GM21528 (cell line): Measurements from ENCODE around the gene PTGES2.
A peak's percentile ranks its signal among the peaks of the same experiment; 100 is the strongest.
"Not testable (repeated sequence)": the region's sequence is repeated elsewhere in the genome, so short reads cannot be mapped to it uniquely, and the experiment has no call there.

ENCODE experiments used
- ATAC-seq: cut with Tn5 transposase; IDR thresholded peaks from one replicate; pipeline ENCODE4 v1.9.1; 2021; ENCODE audit warnings: mild to moderate bottlenecking, moderate library complexity; ENCODE audit not compliant: unreplicated experiment, low FRiP score

Gene PTGES2

DNA sequence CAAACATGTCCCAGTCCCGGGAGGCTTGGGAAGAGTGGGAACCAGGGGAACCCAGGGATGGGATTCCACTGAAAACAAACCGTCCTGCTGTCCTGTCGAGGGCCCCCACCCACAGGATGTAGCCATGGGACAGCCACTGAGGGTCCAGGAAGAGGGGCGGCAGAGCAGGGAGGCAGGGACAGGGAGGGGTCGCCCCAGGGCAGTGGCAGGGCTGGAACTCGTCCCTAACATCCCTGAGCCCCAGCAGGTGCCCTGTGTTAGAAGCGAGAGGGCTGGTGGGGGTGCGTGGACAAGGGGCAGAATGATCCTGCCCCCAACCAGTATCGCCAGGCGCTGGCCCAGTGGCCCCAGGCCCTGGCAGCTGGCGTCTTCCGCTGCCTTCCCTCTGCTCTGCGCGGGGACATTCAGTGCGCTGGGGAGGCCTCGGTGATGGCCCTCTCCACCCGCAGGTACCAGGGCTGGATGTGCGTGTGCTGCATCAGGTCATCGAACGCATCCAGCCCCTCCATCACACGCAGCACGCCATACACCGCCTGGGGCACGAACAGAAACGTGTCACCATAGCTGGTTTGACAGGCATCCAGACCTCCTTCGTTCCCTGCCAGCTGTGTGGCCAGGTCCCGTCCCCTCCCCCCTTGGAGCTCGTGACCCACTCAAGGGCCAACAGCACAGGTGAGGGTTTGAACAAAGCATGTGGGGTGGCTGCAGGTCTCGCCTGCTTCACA is 6.6 kb downstream of the PTGES2 start:
- no peak for ATAC-seq

- no peak for ATAC-seq
These were observed 7.3 kb downstream of the PTGES2 start for GRCh38 chr9:128120061-128120740.

- no peak for ATAC-seq
These were observed 8.4 kb downstream of the PTGES2 start for GRCh38 chr9:128118971-128119665.

DNA sequence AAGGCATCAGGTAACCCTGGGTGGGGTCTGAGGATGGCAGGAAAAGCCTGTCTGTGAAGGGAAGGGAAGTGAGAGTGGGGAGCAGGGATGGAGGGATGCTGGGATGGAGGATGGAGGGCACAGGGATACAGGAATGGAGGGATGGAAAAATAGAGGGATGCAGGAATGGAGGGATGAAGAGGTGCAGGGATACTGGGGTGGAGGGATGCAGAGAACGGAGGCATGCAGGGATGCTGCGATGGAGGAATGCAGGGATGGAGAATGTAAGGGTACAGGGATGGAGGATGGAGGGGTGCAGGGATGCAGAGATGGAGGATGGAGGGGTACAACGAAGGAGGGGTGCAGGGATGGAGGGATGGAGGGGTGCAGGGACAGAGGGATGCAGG is 9.1 kb downstream of the PTGES2 start:
- ATAC-seq, result no peak

- ATAC-seq, result peak; percentile 56
These were observed 9.7 kb downstream of the PTGES2 start for GRCh38 chr9:128117613-128118471.

- no peak for ATAC-seq
These were observed 11.1 kb downstream of the PTGES2 start for GRCh38 chr9:128116104-128117083.

DNA sequence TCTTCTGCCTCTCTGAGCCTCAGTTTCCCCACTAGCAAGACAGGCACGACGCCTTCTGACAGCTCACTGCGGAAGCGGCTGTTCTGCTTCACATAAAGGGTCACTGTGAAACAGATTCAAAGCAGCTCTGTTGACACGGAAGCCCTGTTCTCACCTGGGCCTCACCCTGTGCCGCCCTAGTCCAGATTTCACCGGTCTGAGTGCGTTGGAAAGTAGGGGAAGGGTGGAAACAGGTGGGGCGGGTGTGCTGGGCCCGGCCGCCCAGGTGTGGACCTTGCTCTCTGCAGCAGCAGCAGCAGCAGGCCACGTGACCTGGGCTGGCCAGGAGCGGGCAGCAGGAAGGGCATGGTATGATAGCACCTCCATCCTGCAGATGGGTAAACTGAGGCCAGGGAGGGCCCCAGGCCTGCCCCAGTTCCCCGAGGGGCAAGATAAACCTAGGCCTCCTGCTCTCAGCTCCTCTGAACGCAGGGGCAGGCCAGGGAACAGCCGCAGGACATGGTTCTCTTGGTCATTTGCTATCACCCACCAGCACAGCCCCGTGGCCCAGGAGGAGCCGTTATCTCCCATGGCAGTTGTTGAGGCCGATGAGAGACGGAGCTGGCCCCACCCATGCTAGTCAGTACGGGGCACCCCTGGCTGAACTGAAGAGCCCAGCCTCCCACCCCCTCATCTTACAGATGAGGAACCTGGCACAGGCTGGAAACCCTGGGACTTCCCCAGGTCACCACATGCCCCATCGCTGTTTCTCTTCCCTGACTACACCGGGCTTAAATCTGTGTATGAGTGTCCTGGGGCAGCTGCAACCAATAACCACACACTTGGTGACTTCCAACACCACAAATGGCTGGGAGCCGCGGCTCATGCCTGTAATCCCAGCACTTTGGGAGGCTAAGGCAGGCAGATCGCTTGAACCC is 12.1 kb downstream of the PTGES2 start:
- no peak for ATAC-seq

DNA sequence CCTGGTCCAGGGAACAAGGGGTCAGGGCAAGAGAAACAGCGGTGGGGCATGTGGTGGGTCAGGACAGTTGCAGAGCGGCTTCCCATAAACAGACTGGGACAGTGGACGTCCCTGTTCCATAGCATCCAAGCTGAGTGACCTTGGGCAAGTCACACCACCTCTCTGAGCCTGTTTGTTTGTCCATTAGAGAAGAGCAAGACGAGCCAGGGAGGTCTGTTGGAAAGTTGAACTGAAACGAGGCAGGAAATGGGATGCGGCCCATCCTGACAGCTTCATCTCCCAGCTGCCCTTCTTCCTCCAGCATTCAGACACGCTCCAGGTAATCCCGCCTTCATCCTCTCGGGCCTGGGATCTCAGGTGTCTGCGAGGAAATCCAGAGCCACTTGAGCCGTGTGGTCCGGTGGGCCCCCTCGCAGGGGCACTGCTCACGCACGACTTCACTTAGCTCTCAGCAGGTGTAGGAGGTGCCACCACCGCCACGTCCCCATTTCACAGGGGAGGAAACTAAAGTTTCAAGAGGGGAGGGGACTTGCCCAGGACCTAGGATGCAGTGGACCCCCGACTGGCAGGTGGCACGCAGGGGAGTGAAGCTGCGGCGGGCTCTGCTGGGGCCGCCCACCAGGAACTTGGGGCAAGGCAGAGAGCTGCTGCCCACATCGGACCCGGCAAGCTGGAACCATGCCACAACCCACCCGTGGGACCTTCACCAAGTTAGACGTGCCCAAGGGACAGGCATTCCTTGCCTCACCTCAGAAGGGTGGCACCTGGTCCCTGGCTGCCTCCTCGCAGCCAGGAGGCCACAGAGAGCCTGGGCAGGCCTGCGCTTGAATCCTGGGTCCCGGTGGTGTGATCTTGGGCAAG is 13.0 kb downstream of the PTGES2 start:
- ATAC-seq, result no peak

DNA sequence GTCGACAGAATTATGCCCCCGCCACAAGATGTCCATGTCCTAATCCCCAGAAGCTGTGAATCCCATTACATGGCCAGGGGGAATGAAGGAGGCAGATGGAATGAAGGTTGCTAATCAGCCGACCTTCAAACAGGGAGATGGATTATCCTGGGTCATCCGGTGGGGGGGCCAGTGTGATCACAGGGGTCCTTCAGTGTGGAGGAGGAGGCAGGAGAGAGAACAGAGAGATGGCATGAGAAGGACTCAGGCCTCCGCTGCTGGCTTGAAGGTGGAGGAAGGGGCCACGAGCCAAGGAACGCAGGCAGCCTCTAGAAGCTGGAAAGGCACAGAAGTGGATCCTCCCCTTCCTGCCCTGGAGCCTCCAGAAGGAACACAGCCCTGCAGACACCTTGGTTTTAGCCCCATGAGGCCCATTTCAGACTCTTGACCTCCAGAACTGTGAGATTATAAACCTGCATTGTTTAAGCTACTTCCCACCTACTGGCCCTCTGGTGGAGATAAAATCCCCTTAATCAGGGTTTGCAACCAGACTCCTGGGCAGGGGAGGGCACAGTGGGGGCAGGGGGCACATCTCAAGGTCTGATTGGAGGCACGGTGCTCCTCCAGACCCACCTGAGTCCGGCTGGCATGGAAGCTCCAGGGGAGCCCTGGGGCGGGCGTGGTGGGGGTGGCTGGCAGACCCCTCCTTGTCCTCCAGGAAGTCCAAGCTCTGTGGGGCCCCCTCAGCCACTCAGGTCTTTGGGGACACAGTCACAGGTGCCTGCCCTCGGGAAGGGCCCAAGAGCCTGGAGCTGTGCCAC is 13.8 kb downstream of the PTGES2 start:
- ATAC-seq, result no peak

DNA sequence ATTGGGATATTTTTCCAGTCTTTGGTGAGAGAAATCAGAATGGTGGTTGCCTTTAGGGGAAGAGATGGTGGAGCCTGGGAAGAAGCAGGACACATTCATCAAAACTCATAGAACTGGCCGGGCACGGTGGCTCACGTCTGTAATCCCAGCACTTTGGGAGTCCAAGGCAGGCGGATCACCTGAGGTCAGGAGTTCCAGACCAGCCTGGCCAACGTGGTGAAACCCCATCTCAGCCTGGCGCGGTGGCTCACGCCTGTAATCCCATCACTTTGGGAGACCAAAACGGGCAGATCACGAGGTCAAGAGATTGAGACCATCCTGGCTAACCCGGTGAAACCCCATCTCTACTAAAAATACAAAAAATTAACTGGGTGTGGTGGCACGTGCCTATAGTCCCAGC is 15.8 kb downstream of the PTGES2 start:
- not testable (repeated sequence) for ATAC-seq

GRCh38 chr9:128109050-128109709 is 18.3 kb downstream of the PTGES2 start:
- no peak for ATAC-seq

DNA sequence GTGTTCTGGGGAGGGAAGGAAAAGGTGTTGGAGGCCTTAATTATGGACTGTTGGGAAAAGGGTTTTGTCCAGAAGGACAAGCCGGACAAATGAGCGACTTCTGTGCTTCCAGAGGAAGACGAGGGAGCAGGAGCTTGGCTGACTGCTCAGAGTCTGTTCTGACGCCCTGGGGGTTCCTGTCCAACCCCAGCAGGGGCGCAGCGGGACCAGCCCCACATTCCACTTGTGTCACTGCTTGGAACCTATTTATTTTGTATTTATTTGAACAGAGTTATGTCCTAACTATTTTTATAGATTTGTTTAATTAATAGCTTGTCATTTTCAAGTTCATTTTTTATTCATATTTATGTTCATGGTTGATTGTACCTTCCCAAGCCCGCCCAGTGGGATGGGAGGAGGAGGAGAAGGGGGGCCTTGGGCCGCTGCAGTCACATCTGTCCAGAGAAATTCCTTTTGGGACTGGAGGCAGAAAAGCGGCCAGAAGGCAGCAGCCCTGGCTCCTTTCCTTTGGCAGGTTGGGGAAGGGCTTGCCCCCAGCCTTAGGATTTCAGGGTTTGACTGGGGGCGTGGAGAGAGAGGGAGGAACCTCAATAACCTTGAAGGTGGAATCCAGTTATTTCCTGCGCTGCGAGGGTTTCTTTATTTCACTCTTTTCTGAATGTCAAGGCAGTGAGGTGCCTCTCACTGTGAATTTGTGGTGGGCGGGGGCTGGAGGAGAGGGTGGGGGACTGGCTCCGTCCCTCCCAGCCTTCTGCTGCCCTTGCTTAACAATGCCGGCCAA is 19.1 kb downstream of the PTGES2 start:
- ATAC-seq, result no peak

DNA sequence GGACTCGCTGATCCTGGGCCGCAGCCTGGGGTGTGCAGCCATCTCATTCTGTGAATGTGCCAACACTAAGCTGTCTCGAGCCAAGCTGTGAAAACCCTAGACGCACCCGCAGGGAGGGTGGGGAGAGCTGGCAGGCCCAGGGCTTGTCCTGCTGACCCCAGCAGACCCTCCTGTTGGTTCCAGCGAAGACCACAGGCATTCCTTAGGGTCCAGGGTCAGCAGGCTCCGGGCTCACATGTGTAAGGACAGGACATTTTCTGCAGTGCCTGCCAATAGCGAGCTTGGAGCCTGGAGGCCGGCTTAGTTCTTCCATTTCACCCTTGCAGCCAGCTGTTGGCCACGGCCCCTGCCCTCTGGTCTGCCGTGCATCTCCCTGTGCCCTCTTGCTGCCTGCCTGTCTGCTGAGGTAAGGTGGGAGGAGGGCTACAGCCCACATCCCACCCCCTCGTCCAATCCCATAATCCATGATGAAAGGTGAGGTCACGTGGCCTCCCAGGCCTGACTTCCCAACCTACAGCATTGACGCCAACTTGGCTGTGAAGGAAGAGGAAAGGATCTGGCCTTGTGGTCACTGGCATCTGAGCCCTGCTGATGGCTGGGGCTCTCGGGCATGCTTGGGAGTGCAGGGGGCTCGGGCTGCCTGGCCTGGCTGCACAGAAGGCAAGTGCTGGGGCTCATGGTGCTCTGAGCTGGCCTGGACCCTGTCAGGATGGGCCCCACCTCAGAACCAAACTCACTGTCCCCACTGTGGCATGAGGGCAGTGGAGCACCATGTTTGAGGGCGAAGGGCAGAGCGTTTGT is 19.9 kb downstream of the PTGES2 start:
- no peak for ATAC-seq

DNA sequence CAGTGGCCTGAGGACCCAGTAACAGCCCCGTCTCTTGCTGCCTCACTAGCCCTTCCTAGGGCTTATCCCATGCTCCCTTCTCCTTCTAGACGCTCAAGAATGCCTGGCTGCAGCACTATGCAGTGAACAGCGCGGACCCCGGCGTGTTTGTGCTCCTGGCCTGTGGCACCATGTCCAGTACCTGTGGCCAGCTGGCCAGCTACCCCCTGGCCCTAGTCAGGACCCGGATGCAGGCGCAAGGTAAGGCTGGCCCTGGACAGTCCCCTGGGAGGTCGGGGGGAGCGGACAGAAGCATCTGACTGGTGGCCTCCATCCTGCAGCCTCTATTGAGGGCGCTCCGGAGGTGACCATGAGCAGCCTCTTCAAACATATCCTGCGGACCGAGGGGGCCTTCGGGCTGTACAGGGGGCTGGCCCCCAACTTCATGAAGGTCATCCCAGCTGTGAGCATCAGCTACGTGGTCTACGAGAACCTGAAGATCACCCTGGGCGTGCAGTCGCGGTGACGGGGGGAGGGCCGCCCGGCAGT is 20.5 kb downstream of the PTGES2 start:
- ATAC-seq, result no peak
